Measurements from ENCODE around the gene A3GALT2.

DNA sequence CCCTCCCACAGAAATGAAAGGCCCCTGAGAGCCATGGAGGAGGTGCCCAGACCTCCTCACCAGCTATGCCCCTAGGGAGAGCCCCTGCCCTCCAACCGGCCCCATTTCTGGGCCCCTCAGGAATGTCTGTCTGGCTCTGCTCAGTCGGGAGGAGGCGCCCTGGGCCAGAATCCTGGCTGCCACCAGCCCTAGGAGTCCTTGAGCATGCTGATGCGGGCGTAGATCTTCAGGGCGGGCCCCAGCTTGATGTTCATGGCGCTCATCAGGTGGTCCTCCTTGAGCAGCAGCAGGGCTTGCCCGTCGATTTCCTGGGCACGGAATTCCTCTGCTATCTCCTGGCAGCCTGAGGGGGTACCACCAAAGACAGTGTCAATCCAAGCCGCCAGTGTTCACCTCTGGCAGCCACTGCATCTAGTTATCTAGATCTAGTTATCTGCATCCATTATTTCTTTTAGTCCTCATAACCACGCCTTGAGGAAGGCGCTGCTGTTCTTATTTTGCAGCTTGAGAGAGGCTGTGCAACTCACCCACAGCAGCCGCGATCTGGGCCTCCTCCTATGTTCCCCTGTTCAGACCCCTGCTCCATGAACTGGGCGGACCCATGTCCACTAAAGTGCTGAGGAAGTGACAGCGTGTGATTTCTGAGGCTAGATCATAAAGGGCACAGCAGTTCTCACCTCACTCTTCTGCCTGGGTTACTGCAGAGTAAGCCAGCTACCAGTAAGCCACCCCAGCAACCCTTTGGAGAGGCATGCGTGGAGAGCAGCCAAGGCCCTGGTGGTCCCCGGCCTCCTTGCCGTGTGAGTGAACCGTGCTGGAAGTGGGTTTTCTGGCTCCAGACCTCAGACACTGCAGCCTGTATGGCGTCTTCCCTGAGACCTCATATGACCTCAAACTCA is 4.0 kb upstream of the A3GALT2 start:
- TF ChIP-seq, protein P1, sequence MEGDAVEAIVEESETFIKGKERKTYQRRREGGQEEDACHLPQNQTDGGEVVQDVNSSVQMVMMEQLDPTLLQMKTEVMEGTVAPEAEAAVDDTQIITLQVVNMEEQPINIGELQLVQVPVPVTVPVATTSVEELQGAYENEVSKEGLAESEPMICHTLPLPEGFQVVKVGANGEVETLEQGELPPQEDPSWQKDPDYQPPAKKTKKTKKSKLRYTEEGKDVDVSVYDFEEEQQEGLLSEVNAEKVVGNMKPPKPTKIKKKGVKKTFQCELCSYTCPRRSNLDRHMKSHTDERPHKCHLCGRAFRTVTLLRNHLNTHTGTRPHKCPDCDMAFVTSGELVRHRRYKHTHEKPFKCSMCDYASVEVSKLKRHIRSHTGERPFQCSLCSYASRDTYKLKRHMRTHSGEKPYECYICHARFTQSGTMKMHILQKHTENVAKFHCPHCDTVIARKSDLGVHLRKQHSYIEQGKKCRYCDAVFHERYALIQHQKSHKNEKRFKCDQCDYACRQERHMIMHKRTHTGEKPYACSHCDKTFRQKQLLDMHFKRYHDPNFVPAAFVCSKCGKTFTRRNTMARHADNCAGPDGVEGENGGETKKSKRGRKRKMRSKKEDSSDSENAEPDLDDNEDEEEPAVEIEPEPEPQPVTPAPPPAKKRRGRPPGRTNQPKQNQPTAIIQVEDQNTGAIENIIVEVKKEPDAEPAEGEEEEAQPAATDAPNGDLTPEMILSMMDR (IDR thresholded peaks at IDR 0.05): no peak
- no peak for TF ChIP-seq POLR2A (IDR thresholded peaks at IDR 0.05)

All from ovary (tissue), 3 donors.